Pancreas (tissue), 10 donors: Measurements from ENCODE around the gene ANKRD2. TPM values are rescaled to one million over a fixed set of nuclear protein-coding genes. Genes with fewer than 3 reads are reported as not detected.
A peak's percentile ranks its signal among the peaks of the same experiment; 100 is the strongest.

Experiments
- ATAC-seq, 4 donors: fragments of 200-7000 bp; cut with Tn5 transposase; one replicate each; pipeline versions ENCODE4 v1.8.0 to v1.9.1; 2020; ENCODE audit warnings: mild to moderate bottlenecking in 4 of 4, moderate library complexity in 4 of 4
- DNase-seq, 6 donors: peaks; one replicate each; pipeline ENCODE4 v3.0.0-alpha.2; 2020
- FAIRE-seq: peaks from 2 replicates; lab custom pipeline; 2012; peaks lifted over from hg19 to GRCh38; lab: Jason Lieb, UNC
- H3K27ac ChIP-seq, 4 donors: fragments of 200-600 bp; sonication (generic); 1 replicate in 3 of 4; 2 replicates in 1 of 4; pipeline versions ENCODE4 v1.5.0 to v1.8.0; 2020
- H3K27me3 ChIP-seq, 4 donors: fragments of 200-600 bp; one replicate each; pipeline ENCODE4 v1.8.0; 2021
- H3K36me3 ChIP-seq, 3 donors: fragments of 200-600 bp; sonication (generic) in 1 of 3; one replicate each; pipeline versions ENCODE4 v1.5.0 to v1.8.0; 2020 to 2021
- H3K4me1 ChIP-seq, 3 donors: fragments of 200-600 bp; one replicate each; pipeline ENCODE4 v1.8.0; 2021
- H3K4me3 ChIP-seq, 4 donors: fragments of 200-600 bp; sonication (generic) in 2 of 4; one replicate each; pipeline versions ENCODE4 v1.5.0 to v1.8.0; 2020 to 2021
- H3K9me3 ChIP-seq, 4 donors: fragments of 200-600 bp; one replicate each; pipeline ENCODE4 v1.8.0; 2021
- CTCF ChIP-seq, 4 donors: fragments of 200-600 bp; sonication (generic) in 3 of 4; IDR thresholded peaks; one replicate each; pipeline versions ENCODE4 v1.5.0 to v1.8.0; 2021; ENCODE audit warnings: antibody characterized with exemption in 4 of 4
- WGBS, 2 donors: extraction: QIAGEN DNeasy Blood & Tissue Kit; methylation state at CpG; one replicate each; pipeline ENCODE4 v1.1.7; 2013; 5-methylcytosine and 5-hydroxymethylcytosine counted together
- intact Hi-C, 3 donors: fragments of 100-400 bp; cut with DNase I; formaldehyde crosslinking; loops; one replicate each; pipeline versions ENCODE4 v1.11.1 to v1.14.2; 2022
- polyA plus RNA-seq, 2 donors: library from polyadenylated mRNA; stranded (reverse); fragments of 200-250 nt; gene quantifications; one replicate each; pipeline ENCODE4 v1.2.3, GENCODE V29; 2013
- total RNA-seq, 6 donors: library from RNA; stranded (reverse); fragmentation: NEBNext Ultra II Directional in 4 of 6; extraction: Animal tissue kit (Norgen Biotek cat#: 25700) in 4 of 6; gene quantifications; one replicate each; pipeline versions ENCODE4 v1.2.1 to v1.2.4, GENCODE V29; 2021 to 2023
- donor health status: healthy with polysubstance abuse.
- donor health status: DM: no; HTN: no; CAD: no; lungs with moderate emphysema.
- donor health status: DM: no; HTN: no; CAD: no.
- donor health status: control.
- donor health status: control.
- donor health status: Bipolar disorder and iron deficiency.
- donor health status: DM: yes; HTN: yes; CAD: no.
- donor health status: DM: no; HTN: no; CAD: no.
- donor health status: DM: no; HTN: no; CAD: no.
- donor health status: DM: yes; HTN: yes; CAD: no.

Gene ANKRD2
- total and polyA plus RNA-seq, 8 donors, result 0.12 to 1.6 (median 0.39) TPM

GRCh38 chr10:97578171-97578844 lies 5.7 kb downstream of the ANKRD2 start:
- intact Hi-C loops, result loop anchor here in 1 of 3 donors (10.0 kb wide), 1 partner anchor 146 kb away; no protein-coding TSS in a partner anchor
- ATAC-seq (no peak), FAIRE-seq (no peak), DNase-seq (no peak)
- no peaks in the 10 kb centered on the region for H3K27me3 ChIP-seq
- no peaks in the 10 kb centered on the region for H3K36me3 ChIP-seq
- no peak overlapping the region for H3K27ac ChIP-seq
- no peaks in the 10 kb centered on the region for H3K9me3 ChIP-seq
- no peak overlapping the region for H3K4me3 ChIP-seq
- 66 to 77% methylated on average over 40 of the region's 40 CpGs for WGBS, 2 donors
- TF ChIP-seq CTCF (IDR thresholded peaks at IDR 0.05), result no peak
- peaks cover 0 to 5% (median 0%) of the 10 kb centered on the region in 3 donors for H3K4me1 ChIP-seq

GRCh38 chr10:97580421-97581367 lies 8.1 kb downstream of the ANKRD2 start:
- intact Hi-C loops, result no loop called here

GRCh38 chr10:97582169-97582568 lies 9.6 kb downstream of the ANKRD2 start:
- ATAC-seq (no peak), FAIRE-seq (no peak), DNase-seq (no peak)
- TF ChIP-seq CTCF (IDR thresholded peaks at IDR 0.05), result no peak
- H3K27ac ChIP-seq, result no peak overlapping the region
- H3K4me1 ChIP-seq, result no peaks in the 10 kb centered on the region
- no peaks in the 10 kb centered on the region for H3K27me3 ChIP-seq
- intact Hi-C loops, result no loop called here
- no peaks in the 10 kb centered on the region for H3K36me3 ChIP-seq
- H3K4me3 ChIP-seq, result no peak overlapping the region
- no peaks in the 10 kb centered on the region for H3K9me3 ChIP-seq
- WGBS, 2 donors, result 89 to 92% methylated on average over 7 to 8 of the region's 8 CpGs

More at GRCh38 chr10:97580421-97581367, 8.1 kb downstream of the ANKRD2 start:
- no peak for DNase-seq
- FAIRE-seq, result no peak
- Histone ChIP-seq H3K4me1 (no peaks in the 10 kb centered on the region), H3K9me3 (no peaks in the 10 kb centered on the region), H3K4me3 (no peak overlapping the region), H3K27ac (no peak overlapping the region), H3K36me3 (no peaks in the 10 kb centered on the region), H3K27me3 (no peaks in the 10 kb centered on the region)
- no peak for ATAC-seq
- WGBS, 2 donors, result 79 to 81% methylated on average over 9 of the region's 9 CpGs
- TF ChIP-seq CTCF (IDR thresholded peaks at IDR 0.05), result no peak

GRCh38 chr10:97583476-97583875 lies 10.9 kb downstream of the ANKRD2 start:
- intact Hi-C loops, result no loop called here
- DNase-seq, result no peak
- WGBS, 2 donors, result 88 to 96% methylated on average over 13 of the region's 13 CpGs
- H3K4me1 ChIP-seq, result no peaks in the 10 kb centered on the region
- H3K27me3 ChIP-seq, result no peaks in the 10 kb centered on the region
- no peak for ATAC-seq
- no peak overlapping the region for H3K4me3 ChIP-seq
- FAIRE-seq, result no peak
- no peak for TF ChIP-seq CTCF (IDR thresholded peaks at IDR 0.05)
- H3K36me3 ChIP-seq, result no peaks in the 10 kb centered on the region
- peak overlapping the region; percentile 74 to 83 (median 80) for H3K27ac ChIP-seq
- no peaks in the 10 kb centered on the region for H3K9me3 ChIP-seq
